Calu3 (cell line): Measurements from ENCODE around the gene CDH4. TPM values are rescaled to one million over a fixed set of nuclear protein-coding genes. Genes with fewer than 3 reads are reported as not detected.

Experiments used
- BruUV-seq: library from RNA; stranded (reverse); fragments of 400-500 nt; replicated peaks from 2 replicates; lab custom pipeline; 2021; lab: Mats Ljungman, UMichigan
- CTCF ChIA-PET: fragments of 300-600 bp; sonication (Branson Sonifier 250); formaldehyde crosslinking; loops from one replicate; lab custom pipeline; 2022; ENCODE audit warnings: antibody characterized with exemption; lab: Charles Lee
- DNase-seq: peaks from one replicate; pipeline ENCODE4 v3.0.0; 2022
- H3K27ac Mint-ChIP-seq: one replicate; pipeline ENCODE4 v1.8.0; 2022; ENCODE audit warnings: mixed read lengths; ENCODE audit not compliant: unreplicated experiment
- H3K27me3 Mint-ChIP-seq: one replicate; pipeline ENCODE4 v1.8.0; 2022; ENCODE audit warnings: mixed read lengths; ENCODE audit not compliant: unreplicated experiment
- H3K36me3 Mint-ChIP-seq: one replicate; pipeline ENCODE4 v1.8.0; 2022; ENCODE audit warnings: mild to moderate bottlenecking, moderate library complexity, mixed read lengths; ENCODE audit not compliant: insufficient read depth, unreplicated experiment
- H3K4me1 Mint-ChIP-seq: one replicate; pipeline ENCODE4 v1.8.0; 2022; ENCODE audit warnings: mild to moderate bottlenecking, low read depth, mixed read lengths; ENCODE audit not compliant: unreplicated experiment
- H3K4me3 Mint-ChIP-seq: one replicate; pipeline ENCODE4 v1.8.0; 2022; ENCODE audit warnings: mild to moderate bottlenecking, low read depth, moderate library complexity, mixed read lengths; ENCODE audit not compliant: unreplicated experiment
- H3K9me3 Mint-ChIP-seq: one replicate; pipeline ENCODE4 v1.8.0; 2022; ENCODE audit warnings: low read depth, mixed read lengths; ENCODE audit not compliant: unreplicated experiment
- CTCF ChIP-seq: fragments of 200-600 bp; IDR thresholded peaks from one replicate; pipeline ENCODE4 v1.8.0; 2022; ENCODE audit warnings: antibody characterized with exemption; ENCODE audit not compliant: unreplicated experiment
- intact Hi-C: fragments of 100-400 bp; cut with micrococcal nuclease; formaldehyde crosslinking; loops from one replicate; pipeline ENCODE4 v1.10.0; 2022; ENCODE audit not compliant: unreplicated experiment
- total RNA-seq: library from RNA; stranded (reverse); gene quantifications from 2 replicates; pipeline ENCODE4 v1.2.3, GENCODE V29; 2022

Gene CDH4
- total RNA-seq, 1 experiment from 2014 or later = not detected

- Mint-ChIP-seq H3K4me3 (no peak overlapping the region), H3K36me3 (no peaks in the 10 kb centered on the region), H3K9me3 (peaks cover 11% of the 10 kb centered on the region), H3K27me3 (no peaks in the 10 kb centered on the region), H3K27ac (no peak overlapping the region), H3K4me1 (no peaks in the 10 kb centered on the region)
- CTCF ChIA-PET = no interaction called here
- DNase-seq = no peak
- BruUV-seq = no TSS peak
- TF ChIP-seq CTCF = no peak
- intact Hi-C loops = no loop called here
These were observed 164.5 kb downstream of the CDH4 start for GRCh38 chr20:61416546-61416945.

- intact Hi-C loops = no loop called here
- no peak for DNase-seq
These were observed 165.3 kb downstream of the CDH4 start for GRCh38 chr20:61417221-61417941.

GRCh38 chr20:61419010-61419409 lies 166.9 kb downstream of the CDH4 start:
- BruUV-seq = no TSS peak
- Mint-ChIP-seq H3K9me3 (peaks cover 11% of the 10 kb centered on the region), H3K4me3 (no peak overlapping the region), H3K4me1 (no peaks in the 10 kb centered on the region), H3K27ac (no peak overlapping the region), H3K27me3 (no peaks in the 10 kb centered on the region), H3K36me3 (no peaks in the 10 kb centered on the region)
- no peak for DNase-seq
- intact Hi-C loops = no loop called here
- TF ChIP-seq CTCF = no peak
- CTCF ChIA-PET = no interaction called here

More at GRCh38 chr20:61417221-61417941, 165.3 kb downstream of the CDH4 start:
- CTCF ChIA-PET = interaction anchor here (0.6 kb wide), 1 partner anchor 1573 kb away, joined by 3 read pairs; no protein-coding TSS in a partner anchor
- no TSS peak for BruUV-seq
- no peaks in the 10 kb centered on the region for H3K36me3 Mint-ChIP-seq
- no peak overlapping the region for H3K27ac Mint-ChIP-seq
- H3K4me3 Mint-ChIP-seq = no peak overlapping the region
- peaks cover 11% of the 10 kb centered on the region for H3K9me3 Mint-ChIP-seq
- no peaks in the 10 kb centered on the region for H3K27me3 Mint-ChIP-seq
- H3K4me1 Mint-ChIP-seq = no peaks in the 10 kb centered on the region
- no peak for TF ChIP-seq CTCF

- CTCF ChIA-PET = no interaction called here
- BruUV-seq = no TSS peak
- TF ChIP-seq CTCF = no peak
- H3K27ac Mint-ChIP-seq = no peak overlapping the region
- no peaks in the 10 kb centered on the region for H3K4me1 Mint-ChIP-seq
- intact Hi-C loops = no loop called here
- DNase-seq = no peak
- no peaks in the 10 kb centered on the region for H3K36me3 Mint-ChIP-seq
- H3K9me3 Mint-ChIP-seq = peaks cover 11% of the 10 kb centered on the region
- no peaks in the 10 kb centered on the region for H3K27me3 Mint-ChIP-seq
- no peak overlapping the region for H3K4me3 Mint-ChIP-seq
These were observed 167.4 kb downstream of the CDH4 start for GRCh38 chr20:61419501-61419900.
